Right renal pelvis (tissue), 4 donors: ENCODE measurements around the gene SLC37A1. TPM values are rescaled to one million over a fixed set of nuclear protein-coding genes. Genes with fewer than 3 reads are reported as not detected.
"Not testable (repeated sequence)": the region's sequence is repeated elsewhere in the genome, so short reads cannot be mapped to it uniquely, and the experiment has no call there.

Experiments used
- DNase-seq, 4 donors: peaks; one replicate each; pipeline ENCODE4 v3.0.0-alpha.2; 2013; ENCODE audit warnings: low read depth in 4 of 4, low spot score in 3 of 4, missing footprints in 1 of 4
- polyA plus RNA-seq, 4 donors: library from polyadenylated mRNA; unstranded; fragments of 120-200 nt; gene quantifications; one replicate each; pipeline ENCODE4 v1.2.1, GENCODE V29; 2013; ENCODE audit not compliant: insufficient read length in 4 of 4

SLC37A1 gene
- polyA plus RNA-seq, 4 donors = 7.8 to 10.5 (median 9.1) TPM

- DNase-seq = no peak
These were observed 96.2 kb downstream of the SLC37A1 start for GRCh38 chr21:42609811-42610210.

- DNase-seq = no peak
These were observed 98.2 kb downstream of the SLC37A1 start for GRCh38 chr21:42611852-42612251.

GRCh38 chr21:42612390-42612789, 98.7 kb downstream of the SLC37A1 start:
- no peak for DNase-seq

GRCh38 chr21:42613756-42614155, 100.1 kb downstream of the SLC37A1 start:
- no peak for DNase-seq

GRCh38 chr21:42614396-42614795, 100.7 kb downstream of the SLC37A1 start:
- DNase-seq = no peak

GRCh38 chr21:42614811-42615351, 101.2 kb downstream of the SLC37A1 start:
- DNase-seq = no peak

- not testable (repeated sequence) for DNase-seq
These were observed 101.7 kb downstream of the SLC37A1 start for GRCh38 chr21:42615377-42615776.

GRCh38 chr21:42615924-42616323, 102.3 kb downstream of the SLC37A1 start:
- DNase-seq = no peak

- no peak for DNase-seq
These were observed 102.8 kb downstream of the SLC37A1 start for GRCh38 chr21:42616446-42616845.

GRCh38 chr21:42616941-42617340, 103.3 kb downstream of the SLC37A1 start:
- no peak for DNase-seq

GRCh38 chr21:42617486-42617885, 103.8 kb downstream of the SLC37A1 start:
- no peak for DNase-seq

- DNase-seq = no peak
These were observed 105.1 kb downstream of the SLC37A1 start for GRCh38 chr21:42618707-42619102.

GRCh38 chr21:42619166-42619565, 105.5 kb downstream of the SLC37A1 start:
- no peak for DNase-seq

GRCh38 chr21:42619841-42620240, 106.2 kb downstream of the SLC37A1 start:
- no peak for DNase-seq

GRCh38 chr21:42621166-42621818, 107.6 kb downstream of the SLC37A1 start:
- no peak for DNase-seq

- DNase-seq = peak in 3 of 4 donors; percentile 49 to 73 (median 72)
These were observed 108.1 kb downstream of the SLC37A1 start for GRCh38 chr21:42621819-42622177.

- no peak for DNase-seq
These were observed 108.6 kb downstream of the SLC37A1 start for GRCh38 chr21:42622284-42622683.

GRCh38 chr21:42623694-42624093, 110.0 kb downstream of the SLC37A1 start:
- DNase-seq = no peak

- DNase-seq = no peak
These were observed 110.6 kb downstream of the SLC37A1 start for GRCh38 chr21:42624095-42624790.

- DNase-seq = no peak
These were observed 111.3 kb downstream of the SLC37A1 start for GRCh38 chr21:42624936-42625335.

GRCh38 chr21:42626171-42626570, 112.5 kb downstream of the SLC37A1 start:
- no peak for DNase-seq
